Measurements from ENCODE around the gene MAPKBP1.
"Not testable (repeated sequence)": the region's sequence is repeated elsewhere in the genome, so short reads cannot be mapped to it uniquely, and the experiment has no call there.

MAPKBP1 gene

GRCh38 chr15:41825572-41826535 is 51.6 kb downstream of the MAPKBP1 start:
- DNase-seq (ENCODE audit: low read depth) = no peak
- no peak overlapping the region for H3K4me3 ChIP-seq (ENCODE audit: low read depth, low read length)
- no peak for TF ChIP-seq CTCF (IDR thresholded peaks at IDR 0.05; ENCODE audit: control insufficient read depth, extremely low read depth, insufficient read depth)

GRCh38 chr15:41827290-41827879 is 53.1 kb downstream of the MAPKBP1 start:
- no peak for DNase-seq (ENCODE audit: low read depth)

GRCh38 chr15:41827880-41828806 is 53.9 kb downstream of the MAPKBP1 start, which contains the start of gene JMJD7:
JMJD7 (plus strand) TSS chr15:41828092; CDS start chr15:41828125, 33 bp downstream.
- peak; percentile 82 for DNase-seq (ENCODE audit: low read depth)
- no peak for TF ChIP-seq CTCF (IDR thresholded peaks at IDR 0.05; ENCODE audit: control insufficient read depth, extremely low read depth, insufficient read depth)
- H3K4me3 ChIP-seq (ENCODE audit: low read depth, low read length) = peak within 1 kb of the TSS; percentile 67

More at GRCh38 chr15:41827290-41827879, 53.1 kb downstream of the MAPKBP1 start:
- peak; percentile 33 for TF ChIP-seq CTCF (IDR thresholded peaks at IDR 0.05; ENCODE audit: control insufficient read depth, extremely low read depth, insufficient read depth)
- peak overlapping the region; percentile 46 for H3K4me3 ChIP-seq (ENCODE audit: low read depth, low read length)

GRCh38 chr15:41828807-41829141 is 54.5 kb downstream of the MAPKBP1 start:
- no peak for DNase-seq (ENCODE audit: low read depth)
- TF ChIP-seq CTCF (IDR thresholded peaks at IDR 0.05; ENCODE audit: control insufficient read depth, extremely low read depth, insufficient read depth) = no peak
- peak overlapping the region; percentile 67 for H3K4me3 ChIP-seq (ENCODE audit: low read depth, low read length)

- no peak overlapping the region for H3K4me3 ChIP-seq (ENCODE audit: low read depth, low read length)
- TF ChIP-seq CTCF (IDR thresholded peaks at IDR 0.05; ENCODE audit: control insufficient read depth, extremely low read depth, insufficient read depth) = no peak
- DNase-seq (ENCODE audit: low read depth) = no peak
These were observed 55.8 kb downstream of the MAPKBP1 start for GRCh38 chr15:41829959-41830646.

- DNase-seq (ENCODE audit: low read depth); H3K4me3 ChIP-seq (ENCODE audit: low read depth, low read length): not testable (repeated sequence)
These were observed 57.0 kb downstream of the MAPKBP1 start for GRCh38 chr15:41831291-41831690.

Data from LNCaP clone FGC (cell line).